Measurements from ENCODE around the gene SMARCC1.

The SMARCC1 gene

DNA sequence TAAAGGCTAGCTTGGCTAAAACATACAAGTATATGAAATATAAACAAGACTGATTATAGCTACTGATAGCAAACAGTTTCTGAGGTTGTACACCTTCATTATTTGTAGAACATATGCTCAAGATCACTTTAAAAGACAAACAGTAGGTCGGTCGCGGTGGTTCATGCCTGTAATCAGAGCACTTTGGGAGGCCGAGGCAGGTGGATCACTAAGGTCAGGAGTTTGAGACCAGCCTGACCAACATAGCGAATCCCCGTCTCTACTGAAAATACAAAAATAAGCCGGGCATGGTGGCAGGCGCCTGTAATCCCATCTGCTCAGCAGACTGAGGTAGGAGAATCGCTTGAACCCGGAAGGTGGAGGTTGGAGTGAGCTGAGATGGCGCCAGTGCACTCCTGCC lies 80.3 kb downstream of the SMARCC1 start:
- H3K4me2 ChIP-seq (ENCODE audit: low read length) = no peak overlapping the region
- no peaks in the 10 kb centered on the region for H3K79me2 ChIP-seq
- no peak overlapping the region for H2AFZ ChIP-seq
- no peak overlapping the region for H3K9ac ChIP-seq
- no peaks in the 10 kb centered on the region for H3K36me3 ChIP-seq (ENCODE audit: control insufficient read depth, insufficient read depth, low read length)
- no peaks in the 10 kb centered on the region for H3K27me3 ChIP-seq (ENCODE audit: control insufficient read depth, insufficient read depth, low read length)
- no peak overlapping the region for H3K4me3 ChIP-seq (ENCODE audit: low read depth, low read length)
- TF ChIP-seq CTCF (IDR thresholded peaks at IDR 0.05) = no peak
- no peaks in the 10 kb centered on the region for H3K9me3 ChIP-seq (ENCODE audit: control insufficient read depth, low read length)
- H3K27ac ChIP-seq = no peak overlapping the region
- H3K4me1 ChIP-seq = no peaks in the 10 kb centered on the region

DNA sequence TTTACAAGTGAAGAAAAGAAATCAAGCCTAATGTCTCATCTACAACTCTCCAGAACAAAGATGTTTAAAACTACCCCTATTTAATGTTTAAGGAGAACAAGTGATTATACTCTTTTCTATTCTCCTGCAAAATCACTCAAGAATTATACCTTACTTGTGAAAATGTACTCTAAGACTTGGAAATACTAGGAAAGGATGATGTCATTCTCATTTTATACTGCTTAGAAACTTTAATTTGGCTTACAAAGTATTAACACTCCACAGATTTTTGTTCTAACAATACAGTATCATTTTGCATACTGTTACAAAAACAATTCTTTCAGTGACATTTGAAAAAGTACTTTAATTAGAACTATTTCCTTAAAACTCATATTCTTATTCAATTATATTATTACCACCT lies 89.5 kb downstream of the SMARCC1 start:
- TF ChIP-seq CTCF (IDR thresholded peaks at IDR 0.05) = no peak
- H3K36me3 ChIP-seq (ENCODE audit: control insufficient read depth, insufficient read depth, low read length) = no peaks in the 10 kb centered on the region

DNA sequence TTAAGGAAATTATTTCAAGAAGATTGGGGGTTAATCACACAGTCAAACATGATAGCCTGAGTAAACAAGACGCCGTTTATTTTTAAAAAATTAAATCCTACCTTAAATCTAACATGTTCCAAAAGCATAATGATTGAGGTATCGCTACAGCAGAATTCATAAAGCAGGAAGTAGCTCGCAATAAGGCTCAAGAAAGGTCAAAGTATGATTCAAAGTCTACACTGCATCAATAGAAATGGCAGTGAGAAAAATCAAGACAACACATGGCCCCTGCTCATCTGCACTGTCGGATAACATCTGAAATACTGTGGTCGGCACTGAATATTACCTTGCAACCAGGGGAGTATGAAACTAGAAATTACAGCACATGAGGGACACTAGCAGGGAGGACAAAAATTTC lies 93.2 kb downstream of the SMARCC1 start:
- Histone ChIP-seq H3K27ac (no peak overlapping the region), H3K4me2 (ENCODE audit: low read length) (no peak overlapping the region), H3K4me1 (no peaks in the 10 kb centered on the region), H3K9me3 (ENCODE audit: control insufficient read depth, low read length) (no peaks in the 10 kb centered on the region), H3K36me3 (ENCODE audit: control insufficient read depth, insufficient read depth, low read length) (no peaks in the 10 kb centered on the region), H3K9ac (no peak overlapping the region), H2AFZ (no peak overlapping the region), H3K4me3 (ENCODE audit: low read depth, low read length) (no peak overlapping the region), H3K79me2 (no peaks in the 10 kb centered on the region), H3K27me3 (ENCODE audit: control insufficient read depth, insufficient read depth, low read length) (no peaks in the 10 kb centered on the region)
- TF ChIP-seq CTCF (IDR thresholded peaks at IDR 0.05) = no peak

More for the DNA sequence above, 89.5 kb downstream of the SMARCC1 start:
- Histone ChIP-seq H3K4me3 (ENCODE audit: low read depth, low read length) (no peak overlapping the region), H3K9me3 (ENCODE audit: control insufficient read depth, low read length) (no peaks in the 10 kb centered on the region), H2AFZ (no peak overlapping the region), H3K79me2 (no peaks in the 10 kb centered on the region), H3K27me3 (ENCODE audit: control insufficient read depth, insufficient read depth, low read length) (no peaks in the 10 kb centered on the region), H3K27ac (no peak overlapping the region), H3K9ac (no peak overlapping the region), H3K4me1 (no peaks in the 10 kb centered on the region), H3K4me2 (ENCODE audit: low read length) (no peak overlapping the region)

- Histone ChIP-seq H3K27me3 (ENCODE audit: control insufficient read depth, insufficient read depth, low read length) (no peaks in the 10 kb centered on the region), H3K4me3 (ENCODE audit: low read depth, low read length) (no peak overlapping the region), H3K36me3 (ENCODE audit: control insufficient read depth, insufficient read depth, low read length) (no peaks in the 10 kb centered on the region), H3K9me3 (ENCODE audit: control insufficient read depth, low read length) (no peaks in the 10 kb centered on the region), H3K4me1 (no peaks in the 10 kb centered on the region), H3K79me2 (no peaks in the 10 kb centered on the region), H3K27ac (no peak overlapping the region), H2AFZ (no peak overlapping the region), H3K9ac (no peak overlapping the region), H3K4me2 (ENCODE audit: low read length) (no peak overlapping the region)
- TF ChIP-seq CTCF (IDR thresholded peaks at IDR 0.05) = no peak
Measured at GRCh38 chr3:47685037-47685436, 96.7 kb downstream of the SMARCC1 start.

- Histone ChIP-seq H3K4me1 (no peaks in the 10 kb centered on the region), H2AFZ (no peak overlapping the region), H3K79me2 (no peaks in the 10 kb centered on the region), H3K4me3 (ENCODE audit: low read depth, low read length) (no peak overlapping the region), H3K36me3 (ENCODE audit: control insufficient read depth, insufficient read depth, low read length) (no peaks in the 10 kb centered on the region), H3K9ac (no peak overlapping the region), H3K4me2 (ENCODE audit: low read length) (no peak overlapping the region), H3K9me3 (ENCODE audit: control insufficient read depth, low read length) (no peaks in the 10 kb centered on the region), H3K27ac (no peak overlapping the region), H3K27me3 (ENCODE audit: control insufficient read depth, insufficient read depth, low read length) (no peaks in the 10 kb centered on the region)
- TF ChIP-seq CTCF (IDR thresholded peaks at IDR 0.05) = no peak
Measured at GRCh38 chr3:47681016-47681415, 100.7 kb downstream of the SMARCC1 start.

Measured in parathyroid adenoma (tissue), 2 donors.